HG03097 (cell line): ENCODE measurements around the gene AMDHD1.
"Not testable (repeated sequence)": the region's sequence is repeated elsewhere in the genome, so short reads cannot be mapped to it uniquely, and the experiment has no call there.

Experiments
- ATAC-seq: cut with Tn5 transposase; IDR thresholded peaks from one replicate; pipeline ENCODE4 v1.9.1; 2021; ENCODE audit not compliant: unreplicated experiment, low FRiP score

Gene AMDHD1

GRCh38 chr12:95962222-95962621 is 19.1 kb downstream of the AMDHD1 start:
- no peak for ATAC-seq

- ATAC-seq, result no peak
Observed at GRCh38 chr12:95963096-95963495, 20.0 kb downstream of the AMDHD1 start.

- ATAC-seq, result no peak
Observed at GRCh38 chr12:95966287-95966870, 23.2 kb downstream of the AMDHD1 start.

GRCh38 chr12:95967301-95967700 is 24.2 kb downstream of the AMDHD1 start:
- no peak for ATAC-seq

- not testable (repeated sequence) for ATAC-seq
Observed at GRCh38 chr12:95969116-95969515, 26.0 kb downstream of the AMDHD1 start.

- no peak for ATAC-seq
Observed at GRCh38 chr12:95970905-95971304, 27.8 kb downstream of the AMDHD1 start.

GRCh38 chr12:95972832-95973456 is 29.8 kb downstream of the AMDHD1 start:
- ATAC-seq, result no peak

- ATAC-seq, result no peak
Observed at GRCh38 chr12:95974358-95974757, 31.2 kb downstream of the AMDHD1 start.

- no peak for ATAC-seq
Observed at GRCh38 chr12:95975491-95975890, 32.4 kb downstream of the AMDHD1 start.

GRCh38 chr12:95976416-95976832 is 33.3 kb downstream of the AMDHD1 start:
- no peak for ATAC-seq

GRCh38 chr12:95977764-95978305 is 34.7 kb downstream of the AMDHD1 start:
- no peak for ATAC-seq

- no peak for ATAC-seq
Observed at GRCh38 chr12:95978351-95978750, 35.2 kb downstream of the AMDHD1 start.

GRCh38 chr12:95978774-95979173 is 35.6 kb downstream of the AMDHD1 start:
- ATAC-seq, result no peak

- ATAC-seq, result no peak
Observed at GRCh38 chr12:95980437-95980836, 37.3 kb downstream of the AMDHD1 start.

- ATAC-seq, result no peak
Observed at GRCh38 chr12:95982602-95983001, 39.5 kb downstream of the AMDHD1 start.

- ATAC-seq, result no peak
Observed at GRCh38 chr12:95984682-95985081, 41.6 kb downstream of the AMDHD1 start.

- no peak for ATAC-seq
Observed at GRCh38 chr12:95986635-95987570, 43.8 kb downstream of the AMDHD1 start.

- no peak for ATAC-seq
Observed at GRCh38 chr12:95988506-95989275, 45.6 kb downstream of the AMDHD1 start.

GRCh38 chr12:95989504-95990123 is 46.5 kb downstream of the AMDHD1 start:
- no peak for ATAC-seq

GRCh38 chr12:95990136-95990535 is 47.0 kb downstream of the AMDHD1 start:
- ATAC-seq, result no peak
